NCI-H510A (cell line): ENCODE measurements around the gene LRRC36.
"Not testable (repeated sequence)": the region's sequence is repeated elsewhere in the genome, so short reads cannot be mapped to it uniquely, and the experiment has no call there.

Experiments
- DNase-seq: peaks from one replicate; lab custom pipeline; 2025; lab: John Stamatoyannopoulos, UW

LRRC36 gene

GRCh38 chr16:67342616-67343015 is 16.0 kb downstream of the LRRC36 start:
- no peak for DNase-seq

- no peak for DNase-seq
These were observed 18.8 kb downstream of the LRRC36 start for GRCh38 chr16:67345401-67345800.

- no peak for DNase-seq
These were observed 19.7 kb downstream of the LRRC36 start for GRCh38 chr16:67346341-67346740.

GRCh38 chr16:67349172-67349571 is 22.6 kb downstream of the LRRC36 start:
- no peak for DNase-seq

- no peak for DNase-seq
These were observed 23.7 kb downstream of the LRRC36 start for GRCh38 chr16:67350324-67350723.

GRCh38 chr16:67352463-67352862 is 25.8 kb downstream of the LRRC36 start:
- DNase-seq: not testable (repeated sequence)

GRCh38 chr16:67356396-67356795 is 29.8 kb downstream of the LRRC36 start:
- DNase-seq: no peak

GRCh38 chr16:67357561-67357960 is 30.9 kb downstream of the LRRC36 start:
- peak; percentile 31 for DNase-seq

- DNase-seq: not testable (repeated sequence)
These were observed 33.1 kb downstream of the LRRC36 start for GRCh38 chr16:67359540-67360269.

- no peak for DNase-seq
These were observed 34.4 kb downstream of the LRRC36 start for GRCh38 chr16:67361038-67361437.

GRCh38 chr16:67364600-67365235 is 38.1 kb downstream of the LRRC36 start:
- DNase-seq: no peak

- DNase-seq: no peak
These were observed 44.0 kb downstream of the LRRC36 start for GRCh38 chr16:67370661-67371060.

GRCh38 chr16:67372664-67373063 is 46.0 kb downstream of the LRRC36 start:
- no peak for DNase-seq

- not testable (repeated sequence) for DNase-seq
These were observed 49.4 kb downstream of the LRRC36 start for GRCh38 chr16:67376012-67376411.

- DNase-seq: no peak
These were observed 52.0 kb downstream of the LRRC36 start for GRCh38 chr16:67378642-67379041.

- no peak for DNase-seq
These were observed 56.7 kb downstream of the LRRC36 start for GRCh38 chr16:67383284-67383683.

GRCh38 chr16:67384778-67385510 is 58.3 kb downstream of the LRRC36 start:
- DNase-seq: no peak

GRCh38 chr16:67386861-67387455 is 60.3 kb downstream of the LRRC36 start:
- no peak for DNase-seq

- no peak for DNase-seq
These were observed 61.0 kb downstream of the LRRC36 start for GRCh38 chr16:67387479-67388079.

GRCh38 chr16:67388191-67388590 is 61.6 kb downstream of the LRRC36 start:
- no peak for DNase-seq

GRCh38 chr16:67388591-67388990 is 62.0 kb downstream of the LRRC36 start:
- DNase-seq: no peak
